Activated gamma-delta T cell treated with Interleukin-2 at 50 U/mL for 16 hours (primary cell): Measurements from ENCODE around the gene TBCB.
A peak's percentile ranks its signal among the peaks of the same experiment; 100 is the strongest.
"Not testable (repeated sequence)": the region's sequence is repeated elsewhere in the genome, so short reads cannot be mapped to it uniquely, and the experiment has no call there.

ENCODE experiments used
- DNase-seq: peaks from one replicate; pipeline ENCODE4 v3.0.0-alpha.2; 2020

Gene TBCB

GRCh38 chr19:36139473-36140303 is 24.4 kb downstream of the TBCB start, which contains the start of gene CAPNS1:
Gene CAPNS1, plus strand, starts transcription at chr19:36140066. Its CDS starts 946 bp downstream, at chr19:36141012.
- DNase-seq = peak; percentile 91

- peak; percentile 36 for DNase-seq
These were observed 25.2 kb downstream of the TBCB start for GRCh38 chr19:36140304-36141038.

- peak; percentile 86 for DNase-seq
These were observed 26.0 kb downstream of the TBCB start for GRCh38 chr19:36141039-36141927.

GRCh38 chr19:36142046-36142445 is 26.8 kb downstream of the TBCB start:
- no peak for DNase-seq

GRCh38 chr19:36142496-36142895 is 27.2 kb downstream of the TBCB start:
- no peak for DNase-seq

- DNase-seq = no peak
These were observed 29.4 kb downstream of the TBCB start for GRCh38 chr19:36144624-36145023.

- DNase-seq = no peak
These were observed 34.6 kb downstream of the TBCB start for GRCh38 chr19:36149673-36150406.

GRCh38 chr19:36150586-36150985 is 35.3 kb downstream of the TBCB start:
- DNase-seq = no peak

- no peak for DNase-seq
These were observed 36.1 kb downstream of the TBCB start for GRCh38 chr19:36151144-36152018.

GRCh38 chr19:36152019-36152351 is 36.7 kb downstream of the TBCB start:
- DNase-seq = no peak

- DNase-seq = no peak
These were observed 37.3 kb downstream of the TBCB start, which contains the start of gene COX7A1 for GRCh38 chr19:36152352-36153091. Gene COX7A1, minus strand, starts transcription at chr19:36152447. Its CDS starts 40 bp downstream, at chr19:36152407.

- no peak for DNase-seq
These were observed 37.9 kb downstream of the TBCB start for GRCh38 chr19:36153126-36153525.

GRCh38 chr19:36160821-36161596 is 45.7 kb downstream of the TBCB start:
- DNase-seq = no peak

- no peak for DNase-seq
These were observed 48.5 kb downstream of the TBCB start for GRCh38 chr19:36163813-36164212.

- DNase-seq = no peak
These were observed 54.0 kb downstream of the TBCB start for GRCh38 chr19:36169084-36169760.

GRCh38 chr19:36172852-36173251 is 57.6 kb downstream of the TBCB start:
- DNase-seq = no peak

- DNase-seq = not testable (repeated sequence)
These were observed 58.6 kb downstream of the TBCB start for GRCh38 chr19:36173846-36174245.
